Measurements from ENCODE around the gene NUBP2.
"Not testable (repeated sequence)": the region's sequence is repeated elsewhere in the genome, so short reads cannot be mapped to it uniquely, and the experiment has no call there.

The NUBP2 gene

GRCh38 chr16:1786242-1787055, 3.7 kb downstream of the NUBP2 start:
- no peak for DNase-seq (ENCODE audit: low read depth)

GRCh38 chr16:1787056-1787321, 4.2 kb downstream of the NUBP2 start:
- no peak for DNase-seq (ENCODE audit: low read depth)

- no peak for DNase-seq (ENCODE audit: low read depth)
Observed at GRCh38 chr16:1787322-1788094, 4.7 kb downstream of the NUBP2 start.

- no peak for DNase-seq (ENCODE audit: low read depth)
Observed at GRCh38 chr16:1788095-1788707, 5.4 kb downstream of the NUBP2 start.

DNA sequence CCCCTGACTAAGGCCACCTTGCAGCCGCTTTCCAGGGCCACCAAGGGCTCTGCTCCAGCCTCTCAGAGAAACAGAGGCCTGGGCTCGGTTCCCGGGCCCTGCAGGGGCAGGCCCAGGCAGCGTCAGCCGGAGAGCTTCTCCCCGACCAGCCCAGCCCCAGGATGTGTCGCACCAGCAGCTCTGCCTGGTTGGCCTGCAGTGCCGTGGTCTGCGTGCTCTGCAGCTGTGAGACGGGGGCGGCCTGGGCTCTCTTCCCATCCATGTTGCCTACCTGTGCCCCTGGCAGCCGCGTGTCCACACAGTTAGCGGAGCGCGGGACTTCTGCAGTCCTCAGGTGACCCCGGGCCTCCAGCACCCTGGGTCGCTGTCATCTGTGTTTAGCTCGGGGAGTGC, 5.9 kb downstream of the NUBP2 start:
- no peak for DNase-seq (ENCODE audit: low read depth)

DNA sequence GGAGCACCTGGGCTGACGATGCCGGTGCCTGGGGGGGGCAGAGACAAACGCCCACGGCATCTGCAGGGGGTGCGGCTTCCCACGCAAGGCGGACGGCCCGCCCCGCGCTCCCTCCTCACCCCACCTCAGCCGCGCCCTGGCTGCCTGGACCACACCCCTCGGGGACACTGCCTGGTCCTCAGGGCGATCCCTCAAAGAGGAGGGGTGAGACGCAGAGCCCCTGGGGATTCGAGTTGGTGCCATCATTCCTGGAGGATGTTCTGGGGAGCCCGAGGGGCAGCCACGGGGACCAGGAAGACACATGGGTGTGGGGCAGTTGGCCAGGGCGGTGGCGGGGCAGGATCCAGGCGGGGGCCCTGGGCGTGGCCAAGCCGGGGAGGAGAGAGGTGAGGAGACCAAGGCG, 6.9 kb downstream of the NUBP2 start:
- no peak for DNase-seq (ENCODE audit: low read depth)

GRCh38 chr16:1790261-1790610, 7.5 kb downstream of the NUBP2 start:
- DNase-seq (ENCODE audit: low read depth): no peak

GRCh38 chr16:1790611-1791255, 8.0 kb downstream of the NUBP2 start:
- DNase-seq (ENCODE audit: low read depth): no peak

- DNase-seq (ENCODE audit: low read depth): no peak
Observed at GRCh38 chr16:1791256-1791942, 8.6 kb downstream of the NUBP2 start.

DNA sequence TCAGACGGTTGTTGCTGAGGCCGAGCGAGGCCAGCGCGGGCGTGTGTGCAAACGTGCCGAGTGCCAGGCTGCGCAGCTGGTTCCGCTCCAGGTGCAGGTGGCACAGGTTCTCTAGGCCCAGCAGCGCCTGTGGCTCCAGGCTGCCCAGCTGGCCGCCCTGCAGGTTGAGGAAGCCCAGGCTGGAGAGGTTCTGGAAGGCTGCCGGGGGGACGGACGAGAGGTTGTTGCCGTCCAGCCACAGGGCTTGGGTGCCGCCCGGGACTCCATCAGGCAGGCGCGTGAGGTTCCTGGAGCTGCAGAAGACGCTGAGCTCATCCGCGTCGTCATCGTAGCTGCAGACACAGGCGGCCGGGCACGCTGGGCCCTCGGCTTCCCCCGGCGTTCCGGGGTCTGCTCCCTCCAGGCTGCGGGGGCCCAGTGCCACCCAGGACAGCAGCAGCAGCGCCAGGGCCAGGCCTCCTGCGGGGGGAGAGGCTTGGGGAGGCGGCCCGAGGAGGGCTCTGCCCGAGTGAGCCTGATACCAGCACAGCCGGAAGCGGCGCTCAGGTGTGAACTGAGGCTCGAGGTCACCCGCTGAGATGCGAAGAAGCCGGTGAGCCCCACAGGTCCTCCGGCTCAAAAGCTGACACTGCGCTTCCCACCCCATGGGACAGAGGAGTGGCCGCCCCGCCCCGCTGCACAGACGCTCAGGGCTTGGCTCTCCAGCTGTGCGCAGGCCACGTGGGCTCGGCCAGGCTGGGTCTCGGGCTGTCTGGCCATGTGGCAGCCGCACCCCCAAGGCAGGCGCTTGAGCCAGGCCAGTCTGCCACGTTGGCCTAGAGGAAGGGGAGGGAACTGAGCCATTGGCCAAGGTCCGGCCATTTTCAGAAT, 9.4 kb downstream of the NUBP2 start:
- no peak for DNase-seq (ENCODE audit: low read depth)

- DNase-seq (ENCODE audit: low read depth): no peak
Observed at GRCh38 chr16:1792836-1793577, 10.2 kb downstream of the NUBP2 start.

DNA sequence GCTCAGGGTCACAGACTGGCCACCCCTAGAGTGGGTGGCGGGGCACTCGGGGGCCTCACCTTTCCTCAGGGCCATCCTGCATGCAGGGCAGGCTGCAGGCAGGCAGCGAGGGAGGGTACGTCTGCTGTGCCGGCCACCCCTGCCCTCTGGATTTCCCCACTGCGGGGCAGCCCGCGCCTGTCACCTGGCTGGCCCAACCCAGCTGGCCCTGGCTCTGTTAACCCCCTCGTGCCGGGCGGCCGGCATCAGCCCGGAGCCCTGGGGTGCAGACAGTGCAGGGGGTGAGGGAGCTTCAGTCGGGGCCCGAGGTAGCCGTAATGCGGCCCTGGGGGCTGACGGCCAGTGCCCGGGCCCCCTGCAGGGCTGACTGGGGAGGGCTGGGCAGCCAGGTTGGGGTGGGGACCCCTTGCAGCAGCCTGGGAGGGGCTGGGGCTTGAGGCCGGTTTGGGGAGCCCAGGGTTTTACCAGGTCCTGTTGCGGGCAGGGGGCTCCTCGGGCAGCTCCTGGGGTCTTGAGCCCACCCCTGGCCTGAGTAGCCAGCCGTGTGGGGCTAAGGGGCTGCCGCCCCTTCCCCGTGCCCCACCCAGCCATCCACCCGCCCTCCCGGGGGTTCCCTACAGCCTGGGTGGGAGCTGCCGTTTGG, 10.9 kb downstream of the NUBP2 start, which contains the start of gene IGFALS:
TSS of gene IGFALS (minus strand) at position 128 of the 643 bp plus-strand sequence. CDS start at position 75, 53 bp downstream.
- DNase-seq (ENCODE audit: low read depth): no peak

DNA sequence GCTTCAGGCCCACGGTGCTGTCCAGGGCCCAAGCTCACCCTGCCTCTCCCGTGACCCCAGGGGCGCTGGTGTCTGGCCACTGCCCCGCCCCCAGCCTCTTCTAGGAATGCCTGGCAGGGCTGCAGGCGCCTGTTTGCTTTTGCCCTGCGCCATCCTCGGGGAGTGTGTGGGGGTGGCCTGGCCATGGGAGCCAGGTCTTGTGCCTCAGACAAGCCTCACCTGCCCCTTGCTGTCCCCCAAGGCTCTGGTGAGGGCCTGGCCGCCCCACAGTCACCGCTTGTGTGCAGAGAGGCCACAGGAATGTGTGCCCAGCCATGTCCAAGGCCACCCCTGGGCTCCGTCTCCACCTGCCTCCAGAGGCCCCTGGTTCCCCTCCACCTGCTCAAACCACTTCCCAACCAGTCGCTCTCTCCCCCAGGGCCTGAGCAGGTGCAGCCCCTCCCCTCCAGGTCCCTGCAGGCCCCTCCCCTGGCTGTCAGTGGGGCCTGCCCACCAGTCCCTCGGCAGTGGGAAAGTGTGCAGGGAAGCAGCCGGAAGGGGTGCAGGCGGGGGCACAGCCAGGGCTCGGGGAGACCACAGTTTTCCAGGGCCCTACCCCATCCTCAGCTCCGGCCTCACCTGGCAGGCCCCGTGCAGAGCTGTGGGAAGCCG, 11.6 kb downstream of the NUBP2 start:
- no peak for DNase-seq (ENCODE audit: low read depth)

- DNase-seq (ENCODE audit: low read depth): no peak
Observed at GRCh38 chr16:1794908-1795666, 12.3 kb downstream of the NUBP2 start.

GRCh38 chr16:1799263-1799662, 16.5 kb downstream of the NUBP2 start:
- DNase-seq (ENCODE audit: low read depth): not testable (repeated sequence)

DNA sequence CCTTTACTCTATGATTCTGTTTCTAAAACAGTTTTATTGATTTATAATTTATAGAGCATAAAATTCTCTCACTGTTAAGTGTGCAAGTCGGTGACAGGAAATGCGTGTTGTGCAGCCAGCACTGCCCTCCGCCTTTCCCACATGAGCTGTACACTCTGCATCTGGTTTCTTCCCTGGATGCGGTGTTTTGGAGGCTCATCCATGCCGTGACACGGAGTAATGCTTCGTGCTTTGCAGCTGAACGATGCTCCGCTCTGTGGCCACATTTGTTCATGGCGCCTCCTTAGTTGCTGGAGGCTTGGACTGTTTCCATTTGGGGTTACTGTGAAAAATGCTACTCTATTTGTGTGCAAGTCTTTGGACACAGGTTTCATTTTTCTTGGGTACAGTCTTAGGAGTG, 17.9 kb downstream of the NUBP2 start:
- DNase-seq (ENCODE audit: low read depth): no peak

- no peak for DNase-seq (ENCODE audit: low read depth)
Observed at GRCh38 chr16:1807626-1808025, 24.9 kb downstream of the NUBP2 start.

- DNase-seq (ENCODE audit: low read depth): no peak
Observed at GRCh38 chr16:1808691-1809090, 25.9 kb downstream of the NUBP2 start.
